BLaER1 (cell line): ENCODE data around the gene E2F7.

Experiments
- H3K27ac ChIP-seq: shearing (Covaris generic); formaldehyde crosslinking; 2 replicates; pipeline ENCODE4 v1.8.1; 2022
- H3K27me3 ChIP-seq: shearing (Covaris generic); formaldehyde crosslinking; 2 replicates; pipeline ENCODE4 v1.8.1; 2022
- H3K36me3 ChIP-seq: shearing (Covaris generic); formaldehyde crosslinking; 2 replicates; pipeline ENCODE4 v1.8.1; 2022
- H3K4me1 ChIP-seq: shearing (Covaris generic); formaldehyde crosslinking; 2 replicates; pipeline ENCODE4 v1.8.1; 2022
- H3K4me2 ChIP-seq: shearing (Covaris generic); formaldehyde crosslinking; 2 replicates; pipeline ENCODE4 v1.8.1; 2022
- H3K4me3 ChIP-seq: shearing (Covaris generic); formaldehyde crosslinking; 2 replicates; pipeline ENCODE4 v1.8.1; 2022
- H3K9ac ChIP-seq: shearing (Covaris generic); formaldehyde crosslinking; 2 replicates; pipeline ENCODE4 v1.8.1; 2022
- H3K9me3 ChIP-seq: shearing (Covaris generic); formaldehyde crosslinking; 2 replicates; pipeline ENCODE4 v1.8.1; 2022
- H4K20me1 ChIP-seq: shearing (Covaris generic); formaldehyde crosslinking; 2 replicates; pipeline ENCODE4 v1.8.1; 2022
- Cebpa-rat ChIP-seq: shearing (Covaris generic); IDR thresholded peaks from 2 replicates; pipeline ENCODE4 v1.8.1; 2022

The E2F7 gene

GRCh38 chr12:76976777-76977382, 88.5 kb downstream of the E2F7 start:
- Histone ChIP-seq H3K9ac (no peak overlapping the region), H3K27ac (no peak overlapping the region), H3K27me3 (no peaks in the 10 kb centered on the region), H3K4me1 (no peaks in the 10 kb centered on the region), H3K36me3 (no peaks in the 10 kb centered on the region), H3K4me2 (no peak overlapping the region), H3K4me3 (no peak overlapping the region), H4K20me1 (no peaks in the 10 kb centered on the region), H3K9me3 (peaks cover 2% of the 10 kb centered on the region)
- no peak for TF ChIP-seq Cebpa-rat
